CD4-positive, CD25-positive, alpha-beta regulatory T cell (primary cell): ENCODE results near the gene SPPL2B. TPM values are rescaled to one million over a fixed set of nuclear protein-coding genes. Genes with fewer than 3 reads are reported as not detected.

ENCODE experiments used
- ATAC-seq, 2 donors: fragments of 150-1000 bp; cut with Tn5 transposase; one replicate each; pipeline ENCODE4 v1.10.0; 2021; ENCODE audit warnings: low read depth in 2 of 2, moderate number of reproducible peaks in 2 of 2, moderate library complexity in 1 of 2
- DNase-seq, 3 donors: peaks; one replicate each; pipeline versions ENCODE4 v3.0.0 to v3.0.0-alpha.2; 2012 to 2022; ENCODE audit warnings: mixed read lengths in 1 of 3
- H3K27ac ChIP-seq: one replicate; pipeline ENCODE4 v1.7.0; 2013; ENCODE audit warnings: mild to moderate bottlenecking, low read length; ENCODE audit not compliant: insufficient read depth, poor library complexity, severe bottlenecking
- H3K27me3 ChIP-seq: one replicate; pipeline ENCODE4 v1.7.0; 2013; ENCODE audit warnings: low read length; ENCODE audit not compliant: control insufficient read depth, insufficient read depth
- H3K36me3 ChIP-seq: one replicate; pipeline ENCODE4 v1.7.0; 2013; ENCODE audit warnings: mild to moderate bottlenecking, low read length, moderate library complexity; ENCODE audit not compliant: control insufficient read depth, insufficient read depth
- H3K4me1 ChIP-seq: 2 replicates; pipeline ENCODE4 v1.7.0; 2013; ENCODE audit warnings: mild to moderate bottlenecking, low read length; ENCODE audit not compliant: insufficient read depth, control insufficient read depth, poor library complexity, severe bottlenecking
- H3K4me3 ChIP-seq: one replicate; pipeline ENCODE4 v1.7.0; 2013; ENCODE audit warnings: low read depth, mild to moderate bottlenecking, low read length, moderate library complexity
- H3K9me3 ChIP-seq, 2 experiments: 1 replicate in 1 of 2; 2 replicates in 1 of 2; pipeline ENCODE4 v1.7.0; 2013; ENCODE audit warnings: low read length in 2 of 2, mild to moderate bottlenecking in 1 of 2, moderate library complexity in 1 of 2; ENCODE audit not compliant: control insufficient read depth in 2 of 2
- H3K27ac Mint-ChIP-seq, 3 donors: one replicate each; pipeline ENCODE4 v1.8.0; 2020 to 2022; ENCODE audit warnings: mild to moderate bottlenecking in 3 of 3, mixed read lengths in 3 of 3, moderate library complexity in 2 of 3
- H3K27me3 Mint-ChIP-seq: one replicate; pipeline ENCODE4 v1.8.0; 2022; ENCODE audit warnings: mild to moderate bottlenecking, mixed read lengths
- H3K36me3 Mint-ChIP-seq: one replicate; pipeline ENCODE4 v1.8.0; 2020; ENCODE audit warnings: mixed read lengths
- H3K4me1 Mint-ChIP-seq, 4 donors: one replicate each; pipeline ENCODE4 v1.8.0; 2020 to 2022; ENCODE audit warnings: mixed read lengths in 4 of 4, mild to moderate bottlenecking in 1 of 4
- H3K4me3 Mint-ChIP-seq, 4 donors: one replicate each; pipeline ENCODE4 v1.8.0; 2020 to 2022; ENCODE audit warnings: mild to moderate bottlenecking in 4 of 4, mixed read lengths in 4 of 4, moderate library complexity in 3 of 4
- H3K9me3 Mint-ChIP-seq, 7 donors: one replicate each; pipeline ENCODE4 v1.8.0; 2020 to 2022; ENCODE audit warnings: mixed read lengths in 7 of 7, mild to moderate bottlenecking in 3 of 7, moderate library complexity in 2 of 7
- polyA plus RNA-seq, 4 donors: library from polyadenylated mRNA; unstranded; fragments of 300-500 nt; fragmentation: Illumina TruSeq; gene quantifications; one replicate each; pipeline ENCODE4 v1.2.3, GENCODE V29; 2021
- total RNA-seq: library from RNA; stranded (reverse); gene quantifications from one replicate; pipeline ENCODE4 v1.2.3, GENCODE V29; 2022

SPPL2B gene
- total and polyA plus RNA-seq, 5 donors from 2014 or later = 4.3 to 69.7 (median 6.4) TPM

DNA sequence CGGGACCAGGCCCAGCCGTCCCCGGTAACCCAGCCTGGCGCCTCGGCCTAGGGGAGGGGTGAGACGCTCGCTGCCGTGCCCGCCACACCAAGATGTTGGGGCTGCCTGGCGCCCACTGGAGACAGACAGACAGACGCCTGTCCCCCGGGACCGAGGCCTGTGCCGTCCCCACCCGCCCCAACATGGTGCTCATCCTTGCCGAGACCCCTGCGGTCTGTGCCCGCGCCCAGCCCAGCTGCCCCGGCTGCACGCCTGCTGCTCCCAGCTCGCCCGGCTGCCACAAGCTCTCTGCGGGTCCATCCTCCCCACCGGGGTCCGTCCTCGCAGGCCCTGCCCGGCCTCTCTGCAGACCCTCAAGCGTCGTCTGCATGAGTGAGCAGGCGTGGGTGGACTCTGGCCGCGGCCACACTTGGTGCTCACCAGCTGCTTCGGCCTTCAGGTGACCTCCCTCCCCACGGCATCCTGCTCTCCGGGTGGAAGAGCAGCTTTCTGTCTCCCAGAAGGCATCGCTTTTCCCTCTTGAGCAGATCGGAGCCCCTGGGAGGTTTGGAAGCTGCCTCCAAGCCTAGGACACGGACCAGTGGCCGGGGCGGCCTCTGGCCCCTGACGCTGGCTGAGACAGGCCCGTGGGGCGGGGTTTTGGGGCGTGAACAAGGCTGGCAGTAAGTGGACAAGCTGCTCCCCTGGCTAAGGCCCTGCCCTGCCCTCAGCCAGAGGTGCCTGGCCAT, 24.8 kb downstream of the SPPL2B start:
- Mint-ChIP-seq H3K9me3 (no peaks in the 10 kb centered on the region), H3K27ac (no peak overlapping the region), H3K4me1 (no peaks in the 10 kb centered on the region), H3K36me3 (no peaks in the 10 kb centered on the region), H3K4me3 (no peak overlapping the region), H3K27me3 (no peaks in the 10 kb centered on the region)
- DNase-seq = no peak
- no peaks in the 10 kb centered on the region for H3K36me3 ChIP-seq
- no peaks in the 10 kb centered on the region for H3K4me1 ChIP-seq
- H3K4me3 ChIP-seq = no peak overlapping the region
- ATAC-seq = no peak
- no peaks in the 10 kb centered on the region for H3K9me3 ChIP-seq
- no peak overlapping the region for H3K27ac ChIP-seq
- H3K27me3 ChIP-seq = no peaks in the 10 kb centered on the region

GRCh38 chr19:2353887-2354592, 25.6 kb downstream of the SPPL2B start:
- Histone ChIP-seq H3K36me3 (no peaks in the 10 kb centered on the region), H3K9me3 (no peaks in the 10 kb centered on the region), H3K27ac (no peak overlapping the region), H3K4me3 (no peak overlapping the region), H3K4me1 (no peaks in the 10 kb centered on the region), H3K27me3 (no peaks in the 10 kb centered on the region)
- H3K36me3 Mint-ChIP-seq = no peaks in the 10 kb centered on the region
- no peak overlapping the region for H3K27ac Mint-ChIP-seq
- no peaks in the 10 kb centered on the region for H3K4me1 Mint-ChIP-seq
- H3K4me3 Mint-ChIP-seq = no peak overlapping the region
- no peak for DNase-seq
- H3K9me3 Mint-ChIP-seq = no peaks in the 10 kb centered on the region
- H3K27me3 Mint-ChIP-seq = no peaks in the 10 kb centered on the region
- no peak for ATAC-seq

DNA sequence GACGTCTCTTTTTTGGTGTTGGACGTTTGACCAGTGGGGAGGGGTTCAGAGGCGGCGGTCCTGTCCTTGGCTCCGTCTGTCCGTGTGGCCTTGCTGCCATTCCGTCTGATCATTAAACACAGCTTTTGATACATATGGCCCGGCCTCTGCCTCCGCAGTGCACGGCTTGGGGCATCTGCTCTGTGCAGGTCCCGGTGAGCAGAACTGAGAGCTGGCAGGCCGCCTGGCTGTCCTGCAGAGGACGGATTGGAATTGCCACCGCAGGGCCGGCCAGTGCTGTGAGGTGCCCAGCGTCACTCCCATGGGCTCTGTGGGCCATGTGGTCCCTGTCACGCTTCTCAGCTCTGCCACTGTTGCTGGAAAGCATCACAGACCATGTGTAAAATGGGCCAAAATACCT, 26.2 kb downstream of the SPPL2B start:
- H3K36me3 Mint-ChIP-seq = no peaks in the 10 kb centered on the region
- Histone ChIP-seq H3K4me3 (no peak overlapping the region), H3K9me3 (no peaks in the 10 kb centered on the region), H3K4me1 (no peaks in the 10 kb centered on the region), H3K27me3 (no peaks in the 10 kb centered on the region), H3K27ac (no peak overlapping the region), H3K36me3 (no peaks in the 10 kb centered on the region)
- H3K27ac Mint-ChIP-seq = no peak overlapping the region
- H3K4me1 Mint-ChIP-seq = no peaks in the 10 kb centered on the region
- no peaks in the 10 kb centered on the region for H3K9me3 Mint-ChIP-seq
- no peaks in the 10 kb centered on the region for H3K27me3 Mint-ChIP-seq
- H3K4me3 Mint-ChIP-seq = no peak overlapping the region
- DNase-seq = no peak
- ATAC-seq = no peak

- no peak overlapping the region for H3K27ac ChIP-seq
- Mint-ChIP-seq H3K4me3 (no peak overlapping the region), H3K4me1 (peaks cover 0 to 1% (median under 1%) of the 10 kb centered on the region in 4 donors), H3K27ac (no peak overlapping the region), H3K27me3 (peaks cover 2% of the 10 kb centered on the region), H3K9me3 (no peaks in the 10 kb centered on the region), H3K36me3 (no peaks in the 10 kb centered on the region)
- H3K9me3 ChIP-seq = no peaks in the 10 kb centered on the region
- no peaks in the 10 kb centered on the region for H3K4me1 ChIP-seq
- no peak overlapping the region for H3K4me3 ChIP-seq
- ATAC-seq = no peak
- no peaks in the 10 kb centered on the region for H3K36me3 ChIP-seq
- no peak for DNase-seq
- no peaks in the 10 kb centered on the region for H3K27me3 ChIP-seq
These were observed 26.9 kb downstream of the SPPL2B start for GRCh38 chr19:2355168-2356035.

GRCh38 chr19:2356036-2356646, 27.7 kb downstream of the SPPL2B start:
- H3K9me3 Mint-ChIP-seq = no peaks in the 10 kb centered on the region
- ATAC-seq (no peak), DNase-seq (no peak)
- Histone ChIP-seq H3K36me3 (no peaks in the 10 kb centered on the region), H3K27me3 (no peaks in the 10 kb centered on the region), H3K4me1 (no peaks in the 10 kb centered on the region), H3K27ac (no peak overlapping the region), H3K9me3 (no peaks in the 10 kb centered on the region), H3K4me3 (no peak overlapping the region)
- no peak overlapping the region for H3K4me3 Mint-ChIP-seq
- H3K4me1 Mint-ChIP-seq = peaks cover 0 to 5% (median 2%) of the 10 kb centered on the region in 4 donors
- no peaks in the 10 kb centered on the region for H3K36me3 Mint-ChIP-seq
- no peak overlapping the region for H3K27ac Mint-ChIP-seq
- H3K27me3 Mint-ChIP-seq = peaks cover 6% of the 10 kb centered on the region

- H3K27ac Mint-ChIP-seq = peak overlapping the region in 1 of 3 donors; percentile 56
These were observed 29.1 kb downstream of the SPPL2B start for GRCh38 chr19:2357279-2358206.

More at GRCh38 chr19:2357279-2358206, 29.1 kb downstream of the SPPL2B start:
- Histone ChIP-seq H3K9me3 (no peaks in the 10 kb centered on the region), H3K4me3 (no peak overlapping the region), H3K4me1 (no peaks in the 10 kb centered on the region), H3K36me3 (no peaks in the 10 kb centered on the region), H3K27me3 (peaks cover 8% of the 10 kb centered on the region), H3K27ac (no peak overlapping the region)
- H3K4me3 Mint-ChIP-seq = no peak overlapping the region
- no peak for ATAC-seq
- H3K9me3 Mint-ChIP-seq = no peaks in the 10 kb centered on the region
- H3K27me3 Mint-ChIP-seq = peaks cover 6% of the 10 kb centered on the region
- no peaks in the 10 kb centered on the region for H3K36me3 Mint-ChIP-seq
- peaks cover 0 to 5% (median 2%) of the 10 kb centered on the region in 4 donors for H3K4me1 Mint-ChIP-seq
- DNase-seq = no peak
